Stomach (tissue), 4 donors: ENCODE data around the gene ZFTA.

Experiments
- CTCF ChIP-seq, 7 experiments: fragments of 450-650 bp in 4 of 7; fragments of 200-600 bp in 3 of 7; sonication (generic) in 3 of 7; IDR thresholded peaks; one replicate each; pipeline ENCODE4 v1.5.1; 2016 to 2019; ENCODE audit warnings: antibody characterized with exemption in 7 of 7, control low read depth in 2 of 7, mild to moderate bottlenecking in 1 of 7
- EP300 ChIP-seq: sonication (generic); formaldehyde crosslinking; IDR thresholded peaks from one replicate; pipeline ENCODE4 v1.6.1; 2017; ENCODE audit warnings: antibody characterized with exemption
- POLR2A ChIP-seq, 4 donors: fragments of 450-650 bp; IDR thresholded peaks; one replicate each; pipeline ENCODE4 v1.6.1; 2016; ENCODE audit warnings: antibody characterized with exemption in 4 of 4, control low read depth in 2 of 4, mild to moderate bottlenecking in 1 of 4, moderate library complexity in 1 of 4
- POLR2AphosphoS5 ChIP-seq, 3 donors: sonication (generic); formaldehyde crosslinking; IDR thresholded peaks; one replicate each; pipeline ENCODE4 v1.6.1; 2016; ENCODE audit warnings: antibody characterized with exemption in 3 of 3

GRCh38 chr11:63795066-63795465 is 26.5 kb upstream of the ZFTA start:
- no peak for TF ChIP-seq CTCF (IDR thresholded peaks at IDR 0.05)
- TF ChIP-seq POLR2AphosphoS5 (IDR thresholded peaks at IDR 0.05): no peak
- no peak for TF ChIP-seq EP300
- TF ChIP-seq POLR2A (IDR thresholded peaks at IDR 0.05): no peak
